OCI-LY1 (cell line): ENCODE results near the gene INPPL1.

Experiments used
- H2AFZ ChIP-seq: fragments of 200-600 bp; sonication (generic), shearing (Covaris generic); 2 replicates; pipeline ENCODE4 v1.6.0; 2014; ENCODE audit warnings: antibody characterized with exemption, mild to moderate bottlenecking, low read length
- H3F3A ChIP-seq: fragments of 200-600 bp; sonication (generic), shearing (Covaris generic); 2 replicates; pipeline ENCODE4 v1.6.0; 2014; ENCODE audit warnings: mild to moderate bottlenecking, antibody characterized with exemption, low read length, moderate library complexity; ENCODE audit not compliant: insufficient read depth
- H3K27ac ChIP-seq: fragments of 200-600 bp; sonication (generic); 2 replicates; pipeline ENCODE4 v1.5.1; 2014; ENCODE audit warnings: low read length, mixed run types, mild to moderate bottlenecking, low read depth; ENCODE audit not compliant: poor library complexity, severe bottlenecking
- H3K27me3 ChIP-seq: fragments of 200-600 bp; sonication (generic); 2 replicates; pipeline ENCODE4 v1.6.0; 2014; ENCODE audit warnings: antibody characterized with exemption, mild to moderate bottlenecking, low read length, moderate library complexity; ENCODE audit not compliant: insufficient read depth
- H3K36me3 ChIP-seq: fragments of 200-600 bp; sonication (generic); 2 replicates; pipeline ENCODE4 v1.6.1; 2014; ENCODE audit warnings: mild to moderate bottlenecking, antibody characterized with exemption, low read length, moderate library complexity, mixed read lengths; ENCODE audit not compliant: insufficient read depth
- H3K4me1 ChIP-seq: fragments of 200-600 bp; sonication (generic); 2 replicates; pipeline ENCODE4 v1.5.1; 2014; ENCODE audit warnings: mild to moderate bottlenecking, low read length, moderate library complexity; ENCODE audit not compliant: insufficient read depth, severe bottlenecking
- H3K4me2 ChIP-seq: fragments of 200-600 bp; sonication (generic), shearing (Covaris generic); 2 replicates; pipeline ENCODE4 v1.6.1; 2014; ENCODE audit warnings: low read length
- H3K4me3 ChIP-seq: fragments of 200-600 bp; sonication (generic); 2 replicates; pipeline ENCODE4 v1.5.1; 2014; ENCODE audit warnings: low read length, low read depth, mild to moderate bottlenecking, mixed read lengths; ENCODE audit not compliant: poor library complexity, severe bottlenecking
- H3K79me2 ChIP-seq: fragments of 200-600 bp; shearing (Covaris generic); 2 replicates; pipeline ENCODE4 v1.6.1; 2016; ENCODE audit warnings: mixed run types, low read length, mixed read lengths; ENCODE audit not compliant: insufficient read depth
- H3K9ac ChIP-seq: fragments of 200-600 bp; sonication (generic), shearing (Covaris generic); 2 replicates; pipeline ENCODE4 v1.6.1; 2014; ENCODE audit warnings: mild to moderate bottlenecking, low read length, mixed read lengths
- H3K9me2 ChIP-seq: fragments of 200-600 bp; sonication (generic), shearing (Covaris generic); 2 replicates; pipeline ENCODE4 v1.6.1; 2014; ENCODE audit warnings: low read depth, mild to moderate bottlenecking, low read length, mixed read lengths
- H3K9me3 ChIP-seq: fragments of 200-600 bp; shearing (Covaris generic); 2 replicates; pipeline ENCODE4 v1.6.1; 2014; ENCODE audit warnings: low read length, mixed read lengths
- H4K20me1 ChIP-seq: fragments of 200-600 bp; sonication (generic), shearing (Covaris generic); 2 replicates; pipeline ENCODE4 v1.6.0; 2016; ENCODE audit warnings: mild to moderate bottlenecking, low read length; ENCODE audit not compliant: insufficient read depth
- CTCF ChIP-seq: fragments of 200-600 bp; sonication (generic), shearing (Covaris generic); IDR thresholded peaks from 2 replicates; pipeline ENCODE4 v1.5.1; 2017; ENCODE audit warnings: mild to moderate bottlenecking, antibody characterized with exemption, low read length, moderate library complexity, mixed read lengths
- EZH2 ChIP-seq: fragments of 200-600 bp; sonication (generic), shearing (Covaris generic); IDR thresholded peaks from 2 replicates; pipeline ENCODE4 v1.8.0; 2017; ENCODE audit warnings: borderline replicate concordance, mixed run types, mild to moderate bottlenecking, antibody characterized with exemption, low read length, moderate library complexity, mixed read lengths

The INPPL1 gene

GRCh38 chr11:72278905-72279304 is 54.3 kb downstream of the INPPL1 start:
- H3K36me3 ChIP-seq, result no peaks in the 10 kb centered on the region
- H2AFZ ChIP-seq, result no peak overlapping the region
- H3K9me2 ChIP-seq, result no peaks in the 10 kb centered on the region
- no peaks in the 10 kb centered on the region for H3K9me3 ChIP-seq
- no peaks in the 10 kb centered on the region for H3K79me2 ChIP-seq
- H3K27ac ChIP-seq, result no peak overlapping the region
- H3K4me2 ChIP-seq, result no peak overlapping the region
- H3K9ac ChIP-seq, result no peak overlapping the region
- no peaks in the 10 kb centered on the region for H3F3A ChIP-seq
- TF ChIP-seq CTCF (no peak), EZH2 (no peak)
- no peaks in the 10 kb centered on the region for H4K20me1 ChIP-seq
- no peaks in the 10 kb centered on the region for H3K27me3 ChIP-seq
- no peaks in the 10 kb centered on the region for H3K4me1 ChIP-seq
- no peak overlapping the region for H3K4me3 ChIP-seq

- Histone ChIP-seq H4K20me1 (no peaks in the 10 kb centered on the region), H3K9me3 (no peaks in the 10 kb centered on the region), H3K9me2 (no peaks in the 10 kb centered on the region), H3K27me3 (no peaks in the 10 kb centered on the region), H3K4me3 (no peak overlapping the region), H3K4me2 (no peak overlapping the region), H2AFZ (no peak overlapping the region), H3K27ac (no peak overlapping the region), H3K79me2 (no peaks in the 10 kb centered on the region), H3K4me1 (no peaks in the 10 kb centered on the region), H3K9ac (no peak overlapping the region), H3K36me3 (no peaks in the 10 kb centered on the region), H3F3A (no peaks in the 10 kb centered on the region)
- TF ChIP-seq CTCF, result no peak
- no peak for TF ChIP-seq EZH2
Measured at GRCh38 chr11:72280037-72280436, 55.5 kb downstream of the INPPL1 start.

DNA sequence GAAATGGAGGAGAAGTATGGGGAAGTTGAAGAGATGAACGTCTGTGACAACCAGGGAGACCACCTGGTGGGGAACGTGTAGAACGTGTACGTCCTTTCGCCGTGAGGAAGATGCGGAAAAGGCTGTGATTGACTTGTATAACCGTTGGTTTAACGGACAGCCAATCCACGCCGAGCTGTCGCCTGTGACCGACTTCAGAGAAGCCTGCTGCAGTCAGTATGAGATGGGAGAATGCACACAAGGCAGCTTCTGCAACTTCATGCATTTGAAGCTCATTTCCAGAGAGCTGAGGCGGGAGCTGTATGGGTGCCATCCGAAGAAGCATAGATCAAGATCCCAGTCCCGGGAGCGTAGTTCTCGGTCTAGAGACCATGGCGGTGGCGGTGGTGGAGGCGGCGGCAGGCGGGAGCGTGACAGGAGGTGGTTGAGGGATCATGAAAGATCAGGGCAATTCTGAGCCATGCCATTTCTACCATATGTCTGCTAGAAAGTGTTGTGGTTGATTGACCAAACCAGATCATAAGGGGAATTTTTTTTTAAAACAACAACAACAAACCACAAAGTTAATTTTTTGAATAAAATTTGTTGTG is 56.3 kb downstream of the INPPL1 start:
- Histone ChIP-seq H3K4me2 (no peak overlapping the region), H3F3A (no peaks in the 10 kb centered on the region), H3K36me3 (no peaks in the 10 kb centered on the region), H3K27me3 (no peaks in the 10 kb centered on the region), H3K9me2 (no peaks in the 10 kb centered on the region), H4K20me1 (no peaks in the 10 kb centered on the region), H3K4me3 (no peak overlapping the region), H2AFZ (no peak overlapping the region), H3K79me2 (no peaks in the 10 kb centered on the region), H3K27ac (no peak overlapping the region), H3K4me1 (no peaks in the 10 kb centered on the region), H3K9me3 (no peaks in the 10 kb centered on the region), H3K9ac (no peak overlapping the region)
- TF ChIP-seq CTCF (no peak), EZH2 (no peak)
